ENCODE results near the gene VWA7. TPM values are rescaled to one million over a fixed set of nuclear protein-coding genes. Genes with fewer than 3 reads are reported as not detected.

Gene VWA7
- total RNA-seq, 1 donor from 2014 or later, result 0.40 TPM

DNA sequence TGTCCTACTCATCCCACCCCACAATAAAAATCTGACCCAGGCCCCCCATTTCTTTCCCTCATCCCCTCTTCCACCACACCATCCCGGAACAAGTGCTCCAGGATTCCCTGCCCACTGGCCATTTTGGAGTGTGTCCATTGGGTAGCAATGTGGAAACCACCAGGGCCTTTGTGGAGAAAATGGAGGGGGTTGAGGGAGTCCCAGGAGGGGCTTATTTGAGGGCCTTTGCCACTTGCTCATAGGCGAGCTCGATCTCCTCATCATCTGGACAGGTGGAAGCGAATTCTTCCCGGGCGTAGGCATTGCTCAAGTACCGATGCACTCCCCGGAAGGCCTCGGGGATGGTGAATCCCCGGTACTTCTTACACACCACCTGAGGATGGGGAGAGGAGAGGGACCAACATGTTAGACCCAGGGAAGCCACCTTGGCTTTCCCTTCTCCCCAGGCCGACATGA, 46.5 kb downstream of the VWA7 start:
- no peak for DNase-seq (ENCODE audit: low read depth in 2 of 2)

DNA sequence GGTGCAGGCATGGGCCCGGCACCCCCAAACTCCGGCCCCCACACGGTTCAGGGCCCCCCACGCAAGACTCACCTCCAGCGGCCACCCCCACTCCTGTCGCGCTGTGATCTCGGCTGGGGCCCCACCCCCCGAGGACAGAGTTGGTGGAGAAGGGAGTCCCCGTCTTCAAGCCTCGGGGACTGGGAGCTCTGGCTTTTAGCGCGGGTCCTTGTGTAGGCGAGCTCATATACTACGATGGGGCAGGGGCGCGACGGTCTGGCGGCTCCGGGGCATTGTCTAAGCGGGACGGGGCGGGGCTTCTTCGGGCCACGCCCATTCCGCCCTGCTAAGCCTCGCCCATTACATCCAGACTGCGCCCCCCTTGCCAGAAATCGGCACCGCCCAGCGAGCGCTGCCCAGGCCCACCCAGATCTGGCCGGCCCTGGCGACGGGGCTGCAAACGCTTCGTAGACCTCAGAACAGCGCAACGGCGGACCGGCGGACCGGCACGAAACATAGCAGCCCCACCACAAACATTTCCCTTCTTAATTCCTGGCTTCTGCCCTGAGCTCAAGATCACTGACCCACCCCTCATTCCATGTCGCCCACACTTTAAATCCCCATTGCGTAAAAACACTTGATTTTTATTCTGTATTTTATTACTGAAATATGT, 47.0 kb downstream of the VWA7 start:
- DNase-seq (ENCODE audit: low read depth in 2 of 2), result peak; percentile 91 to 97

DNA sequence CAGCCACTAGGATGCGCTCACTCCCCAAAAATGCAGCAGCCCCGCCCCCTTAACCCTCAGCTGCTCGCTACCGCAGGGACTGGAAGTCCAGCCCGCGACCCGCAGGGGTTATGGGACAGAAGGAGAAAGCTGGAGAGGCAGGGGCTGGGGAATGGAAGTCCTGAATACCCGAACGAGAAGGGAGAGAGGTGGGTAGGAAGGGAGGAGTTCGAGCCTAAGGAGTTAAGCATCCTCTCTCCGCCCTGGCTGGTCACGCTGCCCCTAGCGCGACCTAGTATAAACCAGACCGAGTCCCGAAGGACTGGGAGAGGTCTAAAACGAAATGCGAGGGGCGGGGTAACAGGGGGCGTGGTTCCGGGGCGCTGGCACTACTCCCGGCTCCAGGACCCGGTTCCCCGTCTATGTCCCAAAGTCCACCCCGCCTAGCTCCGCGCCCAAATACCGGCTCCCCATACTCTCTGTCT, 47.6 kb downstream of the VWA7 start:
- DNase-seq (ENCODE audit: low read depth in 2 of 2), result peak; percentile 90 to 93

DNA sequence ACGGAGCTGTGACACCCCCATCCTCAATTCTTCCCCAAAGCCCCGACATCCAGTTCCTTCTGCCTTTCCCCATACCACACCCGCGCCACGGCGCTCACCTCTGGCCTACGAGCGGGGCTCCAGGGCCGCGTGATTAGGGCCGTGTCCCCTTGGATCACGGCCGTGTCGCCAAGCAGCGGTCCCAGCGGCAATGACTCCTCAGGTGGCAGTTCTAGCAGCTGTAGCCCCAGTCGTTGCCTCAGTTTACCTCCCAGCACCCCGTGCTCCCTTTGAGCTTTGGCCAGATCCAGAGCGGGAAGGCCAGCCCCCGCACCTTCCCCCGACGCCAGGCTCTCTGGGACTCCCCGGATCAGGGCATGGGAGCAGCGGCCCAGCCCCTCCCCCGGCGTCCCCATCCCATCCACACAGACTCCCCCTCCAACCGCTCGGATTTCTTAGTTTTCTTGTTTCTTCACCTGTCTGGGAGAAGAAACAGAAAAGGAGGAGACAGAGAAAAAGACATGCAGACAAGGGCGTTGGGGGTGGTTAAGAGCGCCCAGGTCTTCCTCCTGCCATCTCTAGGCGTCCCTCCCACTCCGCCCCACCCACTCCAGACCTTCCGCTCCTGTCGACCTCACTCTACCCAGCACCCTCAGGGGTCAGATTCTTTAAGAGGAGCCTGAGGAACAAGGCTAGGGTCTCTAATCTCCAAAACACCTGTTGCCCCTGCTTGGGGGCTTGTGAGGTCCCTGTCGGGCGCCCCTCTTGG, 48.2 kb downstream of the VWA7 start, which contains the start of gene DDAH2:
Gene DDAH2 (minus strand): TSS at position 533 of the 748 bp plus-strand sequence. CDS start 138 bp downstream, at position 395.
- no peak for DNase-seq (ENCODE audit: low read depth in 2 of 2)

DNA sequence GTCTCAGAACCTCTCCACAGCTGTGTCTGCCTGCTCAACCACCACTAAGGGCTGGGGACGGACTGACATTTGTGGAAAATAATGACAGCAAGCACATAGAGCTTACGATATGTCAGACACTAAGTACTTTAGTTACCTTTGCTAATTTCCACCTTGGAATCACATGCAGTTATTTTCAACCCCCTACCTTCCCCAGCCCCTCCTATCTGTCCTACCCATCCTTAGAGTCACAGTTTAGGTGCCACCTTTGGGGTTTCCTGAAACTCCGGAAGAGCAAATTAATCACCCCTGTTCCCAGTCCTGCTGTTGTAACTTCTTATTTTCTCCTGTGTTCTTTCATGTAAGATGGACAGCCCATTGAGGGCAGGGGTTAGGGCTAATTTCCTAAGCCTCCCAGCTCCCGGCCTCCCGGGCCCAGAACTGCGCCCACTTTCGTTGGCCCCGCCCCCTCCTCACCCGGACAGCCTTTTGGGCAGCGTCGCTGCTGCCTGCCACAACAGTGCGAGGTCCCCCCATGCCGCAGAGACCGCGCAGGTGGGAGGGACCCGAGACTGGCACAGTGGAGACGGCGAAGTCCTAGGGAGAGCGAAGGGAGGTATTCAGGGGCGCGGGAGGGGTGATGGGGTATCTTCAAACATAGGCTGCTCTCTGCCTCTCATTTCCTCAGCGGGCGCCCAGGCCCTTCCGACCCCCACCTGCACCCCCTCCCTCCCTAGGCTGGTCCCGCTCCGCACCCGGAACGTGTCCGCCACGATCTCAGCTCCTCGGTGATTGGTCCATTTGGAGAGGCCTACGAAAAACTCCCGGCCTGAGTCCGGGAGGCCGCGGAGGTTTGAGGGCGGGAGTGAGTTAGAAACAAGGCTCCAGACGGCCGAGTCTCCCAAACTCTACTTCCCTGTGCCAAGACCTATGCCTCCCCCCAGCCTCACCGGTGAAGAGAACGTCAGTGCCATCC, 49.1 kb downstream of the VWA7 start:
- DNase-seq (ENCODE audit: low read depth in 2 of 2), result no peak

DNA sequence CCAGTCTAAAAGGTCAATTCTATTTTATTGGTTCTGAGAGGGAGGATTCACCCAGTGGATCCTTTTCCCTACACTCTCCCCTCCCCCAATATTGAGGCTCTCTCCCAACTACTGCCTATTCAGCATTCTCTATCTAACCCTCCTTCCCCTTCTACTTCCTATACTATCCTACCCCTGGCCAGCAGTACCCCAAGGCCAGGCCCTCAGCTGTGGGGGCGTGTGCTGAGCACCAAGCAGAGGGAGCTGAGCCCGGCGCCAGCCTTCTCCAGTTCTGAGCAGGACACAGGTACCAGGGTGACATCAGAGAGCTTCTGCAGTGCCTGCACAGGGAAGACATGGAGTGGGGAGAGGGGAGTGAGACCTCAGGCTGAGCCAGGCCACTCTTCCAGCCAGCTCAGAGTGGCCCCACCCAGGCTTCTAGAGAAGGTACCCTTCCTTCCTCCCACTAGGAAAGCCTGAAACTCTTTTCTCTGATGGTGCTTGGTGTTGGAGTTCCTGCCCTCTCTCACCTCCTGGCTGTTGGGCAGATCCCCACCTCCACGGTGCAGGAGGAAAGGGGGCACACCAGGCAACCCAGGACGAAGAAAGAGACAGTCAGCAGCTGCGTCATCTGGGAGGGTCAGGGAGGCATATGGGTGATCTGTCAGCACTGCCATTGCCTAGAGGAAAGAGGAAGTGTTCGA, 50.0 kb downstream of the VWA7 start:
- DNase-seq (ENCODE audit: low read depth in 2 of 2), result peak; percentile 28 to 36

DNA sequence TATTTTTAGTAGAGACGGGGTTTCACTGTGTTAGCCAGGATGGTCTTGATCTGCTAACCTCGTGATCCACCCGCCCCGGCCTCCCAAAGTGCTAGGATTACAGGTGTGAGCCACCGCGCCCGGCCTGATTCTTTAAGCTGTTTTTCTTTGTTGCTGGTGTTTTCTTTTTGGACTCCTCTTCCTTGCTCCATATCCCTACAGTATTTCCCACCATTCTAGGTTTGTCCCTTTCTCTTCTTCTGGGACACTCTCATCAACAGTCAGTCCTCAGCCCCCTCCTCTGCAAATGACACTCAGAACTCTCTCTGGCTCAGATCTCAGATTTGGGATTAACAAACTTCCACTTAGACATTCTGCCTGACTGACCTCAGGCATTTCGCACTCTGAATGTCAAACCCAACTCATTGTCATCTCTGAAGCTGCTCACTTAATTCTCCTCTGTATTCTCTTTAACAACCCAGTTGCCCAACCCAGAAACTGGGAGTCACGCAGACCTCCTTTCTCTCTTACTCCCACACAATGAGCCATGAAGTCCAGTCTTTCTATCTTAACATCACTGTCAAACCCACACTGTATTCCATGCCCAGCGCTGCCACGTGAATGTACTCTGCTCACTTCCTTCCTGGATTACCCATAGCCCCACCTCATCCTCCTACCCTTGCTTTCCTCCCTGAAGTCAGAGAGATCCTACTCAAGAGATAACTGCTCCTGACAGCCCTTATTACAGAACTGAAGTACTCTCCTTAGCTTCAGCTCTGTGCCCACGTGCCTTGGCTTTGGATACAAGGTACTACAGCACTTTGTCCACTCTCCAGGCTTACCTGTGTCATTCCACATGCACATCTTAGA, 51.4 kb downstream of the VWA7 start:
- peak; percentile 48 to 74 for DNase-seq (ENCODE audit: low read depth in 2 of 2)

DNA sequence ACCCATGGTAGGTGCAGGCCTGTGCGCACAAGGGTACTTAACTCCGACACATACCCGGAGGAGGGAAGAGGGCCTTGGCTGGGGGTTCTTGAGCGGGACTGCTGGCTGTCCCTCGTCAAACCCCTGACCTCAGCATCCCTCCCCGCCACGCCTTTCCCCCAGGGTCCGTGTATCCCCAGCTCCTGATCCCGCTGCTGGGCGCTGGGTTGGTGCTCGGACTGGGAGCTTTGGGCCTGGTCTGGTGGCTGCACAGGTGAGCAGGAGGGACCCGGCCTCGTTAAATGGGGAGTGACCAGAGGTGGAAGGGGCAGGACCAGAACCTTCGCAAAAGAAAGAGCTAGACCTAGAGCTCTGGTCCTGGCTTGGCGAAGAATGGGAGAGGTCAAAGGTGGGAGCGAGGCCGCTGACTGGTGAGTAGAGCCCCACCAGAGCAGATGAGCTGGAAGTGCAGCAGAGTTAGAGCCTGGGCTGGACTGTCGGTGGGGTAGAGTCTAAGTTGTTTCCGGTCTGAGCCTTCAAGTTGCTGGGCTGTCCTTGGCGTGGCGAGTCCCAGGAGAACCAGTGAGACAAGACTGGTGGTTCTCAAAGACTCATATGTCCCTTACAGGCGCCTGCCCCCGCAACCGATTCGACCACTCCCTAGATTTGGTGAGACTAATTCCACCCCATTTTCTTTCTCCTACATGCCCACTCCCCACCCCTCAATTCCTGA, 53.0 kb downstream of the VWA7 start:
- no peak for DNase-seq (ENCODE audit: low read depth in 2 of 2)

DNA sequence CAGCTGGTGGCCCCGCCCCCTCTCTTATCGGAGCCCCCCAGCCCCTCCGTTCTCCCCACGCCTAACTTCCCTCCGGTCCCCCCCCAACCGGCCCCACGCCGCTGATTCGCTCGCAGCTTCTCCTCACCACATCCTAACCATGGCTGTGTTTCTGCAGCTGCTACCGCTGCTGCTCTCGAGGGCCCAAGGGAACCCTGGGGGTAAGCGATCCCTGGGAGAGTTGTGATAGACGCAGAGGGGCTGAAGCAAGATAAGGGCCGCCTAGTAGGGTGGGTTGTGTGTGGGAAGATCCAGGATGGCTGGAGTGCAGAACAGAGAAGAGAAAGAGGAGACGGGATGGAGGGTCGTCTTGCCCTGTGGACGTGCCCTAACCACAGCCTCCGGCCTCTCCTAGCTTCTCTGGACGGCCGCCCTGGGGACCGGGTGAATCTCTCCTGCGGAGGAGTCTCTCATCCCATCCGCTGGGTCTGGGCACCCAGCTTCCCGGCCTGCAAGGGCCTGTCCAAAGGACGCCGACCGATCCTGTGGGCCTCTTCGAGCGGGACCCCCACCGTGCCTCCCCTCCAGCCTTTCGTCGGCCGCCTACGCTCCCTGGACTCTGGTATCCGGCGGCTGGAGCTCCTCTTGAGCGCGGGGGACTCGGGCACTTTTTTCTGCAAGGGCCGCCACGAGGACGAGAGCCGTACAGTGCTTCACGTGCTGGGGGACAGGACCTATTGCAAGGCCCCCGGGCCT, 53.7 kb downstream of the VWA7 start, which contains the start of gene MPIG6B:
Gene MPIG6B (plus strand): TSS at position 129 of the 735 bp plus-strand sequence. CDS start 11 bp downstream, at position 140.
- no peak for DNase-seq (ENCODE audit: low read depth in 2 of 2)

DNA sequence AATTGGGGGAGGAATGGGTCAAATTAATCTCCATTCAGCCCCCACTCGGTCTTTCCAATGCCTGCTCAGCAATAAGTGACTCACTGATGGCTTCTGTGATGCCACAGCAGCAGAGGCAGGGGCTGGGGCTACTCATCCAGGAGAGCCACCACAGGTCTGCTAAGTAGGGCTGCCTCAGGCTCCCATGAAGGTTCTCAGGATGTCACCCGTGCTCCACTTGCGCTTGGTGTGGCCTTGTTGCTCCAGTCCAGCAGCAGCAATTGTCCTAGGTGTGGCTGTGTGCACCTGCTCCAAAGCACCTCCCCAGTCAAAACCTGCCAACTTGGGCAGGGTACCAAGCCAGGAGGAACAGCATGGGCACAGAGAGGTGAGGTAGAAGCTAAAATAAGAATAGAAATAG, 55.0 kb downstream of the VWA7 start:
- no peak for DNase-seq (ENCODE audit: low read depth in 2 of 2)

DNA sequence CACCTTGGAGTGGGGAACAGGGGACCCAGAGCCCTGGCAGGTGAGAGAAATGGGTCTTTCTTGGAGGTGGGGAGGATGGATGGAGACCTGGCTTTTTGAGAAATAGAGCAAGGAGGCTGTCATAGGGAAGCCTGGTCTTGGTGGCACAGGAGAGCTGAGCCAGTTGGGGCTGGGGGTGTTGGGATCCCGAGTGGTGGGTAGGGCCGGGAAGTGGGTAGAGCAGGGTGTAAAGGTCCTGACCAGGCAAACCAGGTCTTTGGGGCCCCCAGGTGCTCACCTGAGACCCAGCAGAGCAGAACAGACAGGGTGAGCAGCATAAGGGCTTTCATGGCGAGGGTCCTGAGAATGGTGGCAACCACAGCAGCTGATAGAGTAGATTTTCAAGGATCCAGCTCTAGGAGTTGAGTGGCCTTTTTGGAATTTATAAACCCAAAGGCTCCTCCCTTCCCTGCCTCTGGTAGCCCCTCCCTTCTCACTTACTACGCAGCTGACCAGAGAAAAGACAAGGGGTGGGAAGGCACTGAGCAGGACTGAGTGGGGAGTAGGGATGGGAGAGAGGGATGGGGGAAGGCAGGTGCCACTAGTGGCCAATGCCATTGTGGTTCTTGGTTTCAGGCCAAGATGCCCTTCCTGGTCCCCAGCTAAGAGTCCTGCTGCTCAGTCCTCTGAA, 55.6 kb downstream of the VWA7 start, which contains the start of gene LY6G6C:
Gene LY6G6C (minus strand): TSS at position 396 of the 670 bp plus-strand sequence. CDS start 67 bp downstream, at position 329.
- DNase-seq (ENCODE audit: low read depth in 2 of 2), result no peak

DNA sequence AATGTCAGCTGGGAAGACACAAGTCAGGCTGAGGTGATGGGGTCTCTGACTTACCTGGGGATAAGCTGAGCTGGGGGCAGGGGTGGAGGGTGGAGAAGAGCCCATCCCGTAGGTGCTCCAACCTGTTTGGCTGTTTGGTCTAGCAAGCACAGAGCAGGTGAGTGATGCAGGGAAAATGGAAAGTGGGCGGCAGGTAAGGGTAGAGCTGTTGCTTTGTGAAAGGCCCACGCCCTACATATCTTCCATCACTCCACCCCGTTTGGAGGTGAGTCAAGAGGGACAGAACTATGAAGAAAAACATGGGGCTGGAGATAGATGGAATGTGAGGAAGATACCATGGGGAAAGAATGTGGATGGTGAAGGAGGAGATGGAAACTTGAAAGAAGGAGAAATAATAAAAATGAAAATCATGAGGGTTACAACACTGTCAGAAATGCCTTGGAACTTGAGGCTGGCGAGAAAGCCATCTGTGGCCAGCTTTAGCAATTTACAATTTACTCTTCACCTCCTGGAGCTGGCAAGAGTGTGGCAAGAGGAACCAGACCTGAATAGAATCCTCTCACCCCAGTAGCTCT, 56.8 kb downstream of the VWA7 start:
- no peak for DNase-seq (ENCODE audit: low read depth in 2 of 2)

DNA sequence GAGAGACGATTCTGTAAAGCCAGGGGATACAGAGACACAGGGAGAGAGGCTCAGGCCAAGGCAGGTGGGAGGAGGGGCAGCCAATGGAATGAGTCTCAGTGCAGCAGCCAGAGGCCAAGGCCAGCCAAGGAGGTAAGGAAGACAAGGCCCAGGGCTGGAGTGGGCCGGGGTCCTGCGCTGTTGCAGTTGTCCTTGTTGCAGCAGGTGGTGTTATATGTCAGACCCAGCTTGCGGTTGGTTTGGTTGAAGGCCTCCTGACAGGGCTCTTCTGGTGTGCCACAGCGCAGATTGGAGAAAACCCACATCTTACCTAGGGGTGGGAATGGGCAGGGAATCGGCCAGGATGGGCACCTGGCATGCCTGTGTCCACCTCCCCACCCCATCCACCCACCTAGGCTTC, 58.1 kb downstream of the VWA7 start:
- no peak for DNase-seq (ENCODE audit: low read depth in 2 of 2)

DNA sequence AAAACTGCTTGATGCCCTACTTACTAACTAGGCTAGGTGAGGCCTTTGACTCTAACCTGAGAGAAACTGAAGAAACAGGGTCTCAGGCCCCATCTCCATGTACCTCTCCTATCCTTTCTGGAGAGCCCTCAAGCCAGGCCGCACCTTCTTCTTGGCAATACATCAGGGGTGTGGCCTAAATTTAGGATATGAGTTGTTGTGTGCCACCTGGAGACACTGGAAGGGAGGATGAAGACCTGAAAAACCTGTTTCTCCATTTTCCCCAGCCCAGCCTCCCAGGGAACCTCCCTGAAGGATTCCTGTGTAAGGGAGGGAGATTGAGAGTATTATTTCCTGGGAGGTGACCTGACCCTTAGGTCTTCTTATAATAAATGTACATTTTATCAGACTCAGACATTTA, 58.9 kb downstream of the VWA7 start:
- no peak for DNase-seq (ENCODE audit: low read depth in 2 of 2)

DNA sequence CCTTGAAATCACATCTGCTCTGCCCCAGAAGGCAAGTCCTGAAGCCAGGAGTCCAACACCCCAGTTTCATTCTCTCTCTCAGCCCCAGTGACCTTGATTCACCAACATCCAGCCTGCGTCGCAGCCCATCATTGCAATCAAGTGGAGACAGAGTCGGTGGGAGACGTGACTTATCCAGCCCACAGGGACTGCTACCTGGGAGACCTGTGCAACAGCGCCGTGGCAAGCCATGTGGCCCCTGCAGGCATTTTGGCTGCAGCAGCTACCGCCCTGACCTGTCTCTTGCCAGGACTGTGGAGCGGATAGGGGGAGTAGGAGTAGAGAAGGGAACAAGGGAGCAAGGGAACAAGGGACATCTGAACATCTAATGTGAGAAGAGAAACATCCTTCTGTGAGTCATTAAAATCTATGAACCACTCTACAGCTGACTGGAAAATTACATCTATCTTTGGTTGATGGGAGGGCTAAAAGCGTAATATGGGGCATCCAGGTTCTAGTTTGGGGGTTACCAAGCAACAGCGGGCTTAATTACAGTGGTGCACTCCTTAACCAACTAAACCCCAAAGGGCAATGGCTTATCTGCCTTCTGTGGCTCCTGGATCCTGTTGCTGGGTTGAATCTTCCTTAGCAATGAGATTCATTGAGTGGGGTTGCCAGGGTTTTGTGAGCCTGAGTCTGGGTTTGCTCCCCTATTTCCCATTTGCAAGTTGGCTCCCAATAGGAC, 59.5 kb downstream of the VWA7 start:
- no peak for DNase-seq (ENCODE audit: low read depth in 2 of 2)

All from lung microvascular endothelial cell (primary cell).